HepG2 (cell line): ENCODE results near the gene DNAL4. TPM values are rescaled to one million over a fixed set of nuclear protein-coding genes. Genes with fewer than 3 reads are reported as not detected.
A peak's percentile ranks its signal among the peaks of the same experiment; 100 is the strongest.

Experiments used
- ATAC-seq: fragments of 200-7000 bp; cut with Tn5 transposase; 3 replicates; pipeline ENCODE4 v1.9.1; 2020; ENCODE audit warnings: mild to moderate bottlenecking, moderate library complexity
- BruUV-seq: library from RNA; stranded (reverse); fragments of 400-500 nt; replicated peaks from 2 replicates; lab custom pipeline; 2021; lab: Mats Ljungman, UMichigan
- CTCF ChIA-PET: fragments of 300-600 bp; formaldehyde crosslinking; extraction: SDS; loops from one replicate; lab custom pipeline; 2021; ENCODE audit warnings: low total read pairs, inconsistent platforms, low intra/inter-chr PET ratio; lab: Yijun Ruan, JAX
- POLR2A ChIA-PET: fragments of 350-600 bp; sonication (Branson Sonifier 250); formaldehyde crosslinking; loops from one replicate; lab custom pipeline; 2020; ENCODE audit warnings: antibody characterized with exemption, inconsistent platforms; lab: Yijun Ruan, JAX
- DNase-seq: peaks from one replicate; pipeline ENCODE4 v3.0.0-alpha.2; 2015; ENCODE audit warnings: low spot score
- FAIRE-seq: peaks from 3 replicates; lab custom pipeline; 2011; peaks lifted over from hg19 to GRCh38; lab: Jason Lieb, UNC
- H2AFZ ChIP-seq: one replicate; pipeline ENCODE4 v1.6.1; 2011; ENCODE audit warnings: low read length, inconsistent platforms
- H3K27ac ChIP-seq: fragments of 300-600 bp; 3 replicates; pipeline ENCODE4 v1.8.0; 2011; ENCODE audit warnings: mixed run types, mild to moderate bottlenecking, mixed read lengths, low read length, inconsistent platforms; ENCODE audit not compliant: insufficient read depth; ENCODE audit errors: extremely low read length
- H3K27me3 ChIP-seq, 2 experiments: fragments of 200-600 bp in 1 of 2; 2 replicates in 1 of 2; 3 replicates in 1 of 2; pipeline versions ENCODE4 v1.6.0 to v1.8.0; 2011; ENCODE audit warnings: low read length in 2 of 2, mild to moderate bottlenecking in 2 of 2, moderate library complexity in 2 of 2, inconsistent platforms in 1 of 2; ENCODE audit not compliant: insufficient read depth in 2 of 2, control insufficient read depth in 1 of 2
- H3K36me3 ChIP-seq, 2 experiments: fragments of 200-600 bp in 1 of 2; replicated peaks in 1 of 2; 2 replicates in 1 of 2; 3 replicates in 1 of 2; pipeline versions ENCODE4 v1.5.1 to v1.8.0; 2011; ENCODE audit warnings: low read length in 2 of 2, inconsistent platforms in 1 of 2; ENCODE audit not compliant: insufficient read depth in 2 of 2, control insufficient read depth in 1 of 2
- H3K4me1 ChIP-seq: 2 replicates; pipeline ENCODE4 v1.5.1; 2012; ENCODE audit warnings: low read length, inconsistent platforms; ENCODE audit not compliant: insufficient read depth
- H3K4me2 ChIP-seq: 2 replicates; pipeline ENCODE4 v1.6.0; 2011; ENCODE audit warnings: low read depth, low read length, inconsistent platforms
- H3K4me3 ChIP-seq, 3 experiments: fragments of 200-600 bp in 1 of 3; sonication (generic), shearing (Covaris generic) in 1 of 3; replicated peaks in 1 of 3; 2 replicates each; pipeline ENCODE4 v1.5.1; 2011 to 2016; ENCODE audit warnings: low read length in 3 of 3, inconsistent platforms in 2 of 3, low read depth in 2 of 3, mild to moderate bottlenecking in 2 of 3, control low read depth in 1 of 3, mixed read lengths in 1 of 3; ENCODE audit not compliant: insufficient read depth in 1 of 3
- H3K79me2 ChIP-seq: one replicate; pipeline ENCODE4 v1.6.1; 2011; ENCODE audit warnings: low read length, inconsistent platforms; ENCODE audit not compliant: insufficient read depth
- H3K9ac ChIP-seq: 2 replicates; pipeline ENCODE4 v1.6.0; 2011; ENCODE audit warnings: mild to moderate bottlenecking, low read depth, low read length, inconsistent platforms; ENCODE audit not compliant: insufficient read depth
- H3K9me3 ChIP-seq: 2 replicates; pipeline ENCODE4 v1.5.1; 2012; ENCODE audit warnings: mild to moderate bottlenecking, low read length
- H4K20me1 ChIP-seq: 2 replicates; pipeline ENCODE4 v1.6.0; 2011; ENCODE audit warnings: inconsistent platforms, mild to moderate bottlenecking, low read length, moderate library complexity; ENCODE audit not compliant: insufficient read depth
- DNMT1 ChIP-seq: sonication (generic); formaldehyde crosslinking; IDR thresholded peaks from 2 replicates; pipeline ENCODE4 v1.5.1; 2020; ENCODE audit warnings: mild to moderate bottlenecking, missing genetic modification reagents
- HNF4A ChIP-seq: sonication (generic); formaldehyde crosslinking; IDR thresholded peaks from 2 replicates; pipeline ENCODE4 v1.4.0; 2020; ENCODE audit warnings: missing genetic modification reagents
- NR2F1 ChIP-seq, 2 experiments: fragments of 450-650 bp in 1 of 2; formaldehyde crosslinking in 1 of 2; IDR thresholded peaks; 2 replicates each; pipeline versions ENCODE4 v1.5.0 to v1.6.1; 2016 to 2020; ENCODE audit warnings: mild to moderate bottlenecking in 1 of 2, missing compliant biosample characterization in 1 of 2, missing genetic modification reagents in 1 of 2, moderate library complexity in 1 of 2
- NR2F6 ChIP-seq, 2 experiments: IDR thresholded peaks; 2 replicates each; pipeline ENCODE4 v1.6.1; 2016; ENCODE audit warnings: antibody characterized with exemption in 1 of 2, mild to moderate bottlenecking in 1 of 2
- SALL1 ChIP-seq: sonication (generic); formaldehyde crosslinking; IDR thresholded peaks from 2 replicates; pipeline ENCODE4 v1.8.0; 2022; ENCODE audit warnings: mild to moderate bottlenecking, missing genetic modification reagents
- SMAD1 ChIP-seq: sonication (generic); formaldehyde crosslinking; IDR thresholded peaks from 2 replicates; pipeline ENCODE4 v1.4.0; 2020; ENCODE audit warnings: missing genetic modification reagents, low read depth, mild to moderate bottlenecking, borderline replicate concordance
- SMC3 ChIP-seq: IDR thresholded peaks from 2 replicates; pipeline ENCODE4 v1.6.1; 2011; ENCODE audit warnings: low read length, improper control_type of control experiment
- SOX5 ChIP-seq: IDR thresholded peaks from 2 replicates; pipeline ENCODE4 v1.6.1; 2016; ENCODE audit warnings: borderline replicate concordance
- SP5 ChIP-seq: IDR thresholded peaks from 2 replicates; pipeline ENCODE4 v1.6.1; 2016; ENCODE audit warnings: low read depth, borderline replicate concordance
- ZNF124 ChIP-seq: sonication (generic); formaldehyde crosslinking; IDR thresholded peaks from 2 replicates; pipeline ENCODE4 v1.4.0; 2020; ENCODE audit warnings: missing genetic modification reagents
- ZNF18 ChIP-seq: sonication (generic); formaldehyde crosslinking; IDR thresholded peaks from 2 replicates; pipeline ENCODE4 v1.8.0; 2022; ENCODE audit warnings: mild to moderate bottlenecking, missing genetic modification reagents; ENCODE audit not compliant: insufficient replicate concordance
- ZNF549 ChIP-seq: sonication (generic); formaldehyde crosslinking; IDR thresholded peaks from 2 replicates; pipeline ENCODE4 v1.5.0; 2020; ENCODE audit warnings: missing genetic modification reagents
- ZNF800 ChIP-seq: sonication (generic); formaldehyde crosslinking; IDR thresholded peaks from 2 replicates; pipeline ENCODE4 v1.4.0; 2020; ENCODE audit warnings: missing genetic modification reagents
- ZSCAN25 ChIP-seq: sonication (generic); formaldehyde crosslinking; IDR thresholded peaks from 2 replicates; pipeline ENCODE4 v1.8.0; 2022; ENCODE audit warnings: mild to moderate bottlenecking, missing genetic modification reagents
- WGBS: methylation state at CpG from one replicate; pipeline ENCODE4 v1.1.6; 2017; ENCODE audit warnings: low lambda C conversion rate; 5-methylcytosine and 5-hydroxymethylcytosine counted together
- in situ Hi-C: cut with HindIII; loops from 2 replicates; pipeline ENCODE4 v1.10.0; 2017; ENCODE audit warnings: low pct_unique_long_range_greater_than_20kb; ENCODE audit not compliant: extremely low pct_ligation_motif_present
- intact Hi-C: fragments of 100-400 bp; cut with micrococcal nuclease; formaldehyde crosslinking; loops from one replicate; pipeline ENCODE4 v1.10.0; 2022; ENCODE audit not compliant: unreplicated experiment
- polyA plus RNA-seq, 8 experiments: library from polyadenylated mRNA; depleted of rRNA in 3 of 8; stranded (reverse) in 7 of 8; unstranded in 1 of 8; fragments of >200 nt; fragmentation: Illumina TruSeq in 4 of 8; extraction: Trizol in 4 of 8; gene quantifications; 2 replicates each; pipeline versions ENCODE4 v1.2.1 to v1.2.3, GENCODE V29; 2011 to 2016; ENCODE audit warnings: low read depth in 4 of 8, missing spikeins in 1 of 8, mixed read lengths in 1 of 8; ENCODE audit not compliant: insufficient read depth in 1 of 8
- total RNA-seq, 5 experiments: library from RNA; depleted of rRNA; stranded (reverse); fragments of >200 nt; fragmentation: Illumina TruSeq; extraction: Trizol; gene quantifications; 2 replicates each; pipeline ENCODE4 v1.2.3, GENCODE V29; 2016; ENCODE audit warnings: low read depth in 1 of 5
- TF ChIP-seq, protein P1 (sequence below): sonication (generic); formaldehyde crosslinking; IDR thresholded peaks from 2 replicates; pipeline ENCODE4 v1.9.0; 2022; ENCODE audit warnings: missing genetic modification reagents, mild to moderate bottlenecking, borderline replicate concordance
- TF ChIP-seq, protein P2 (sequence below): sonication (generic); formaldehyde crosslinking; IDR thresholded peaks from 2 replicates; pipeline ENCODE4 v1.4.0; 2020; ENCODE audit warnings: missing genetic modification reagents

The DNAL4 gene
- total and polyA plus RNA-seq, 2 of the 13 experiments (the other 11 are each of a cell fraction or from before 2014, with no cell fraction given), result 8.0 to 10.7 TPM

DNA sequence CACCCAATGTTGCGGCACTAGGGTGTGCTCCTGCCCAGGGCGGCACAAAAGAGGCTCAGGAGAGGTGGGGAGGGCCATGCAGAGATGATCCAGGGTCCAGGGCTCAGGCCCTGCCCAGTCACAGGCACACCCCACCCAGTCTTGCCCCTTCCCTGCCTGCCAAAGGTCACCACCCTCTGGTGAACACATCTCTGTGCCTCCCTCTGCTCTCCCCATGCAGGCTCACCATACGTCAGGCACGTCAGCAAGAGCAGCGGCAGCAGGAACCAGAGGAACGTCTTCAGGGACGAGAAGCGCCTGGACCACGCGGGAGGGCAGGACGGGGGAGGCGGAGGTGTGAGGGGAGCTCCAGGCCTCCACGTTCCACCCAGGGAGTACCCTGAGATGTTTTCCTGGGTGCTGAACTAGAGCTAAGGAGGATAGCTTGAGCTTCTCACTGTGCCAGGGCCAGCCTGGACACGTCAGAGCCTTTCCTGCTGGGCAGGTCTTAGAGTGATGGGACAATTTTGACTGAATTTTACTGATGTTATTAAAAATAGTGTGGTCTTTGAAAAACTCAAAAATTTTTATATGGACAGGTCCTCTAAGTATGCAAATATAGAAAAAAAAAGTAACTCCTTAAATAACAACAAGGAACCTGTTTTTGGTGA, 45.3 kb downstream of the DNAL4 start:
- no peak overlapping the region for H3K9ac ChIP-seq
- DNase-seq (no peak), FAIRE-seq (peak; percentile 43), ATAC-seq (peak; percentile 58)
- peak overlapping the region; percentile 69 for H3K27ac ChIP-seq
- CTCF ChIA-PET, result no interaction called here
- H3K4me2 ChIP-seq, result 0 out of 2 replicates have a peak overlapping the region, but pooled peaks have one; percentile 7
- H2AFZ ChIP-seq, result no peak overlapping the region
- H3K79me2 ChIP-seq, result peaks cover 2% of the 10 kb centered on the region
- intact Hi-C loops (no loop called here), in situ Hi-C loops (no loop called here)
- peaks cover 53% of the 10 kb centered on the region for H3K4me1 ChIP-seq
- no peaks in the 10 kb centered on the region for H3K27me3 ChIP-seq
- peak overlapping the region in 1 of 3 experiments; percentile 13; a peak in 1 of 6 replicates for H3K4me3 ChIP-seq
- POLR2A ChIA-PET, result interaction anchor here (1.1 to 3.7 kb wide), 4 partner anchors 8 to 17 kb away, joined by 3 to 22 read pairs (median 4); no protein-coding TSS in a partner anchor
- 81% methylated on average over 14 of the region's 14 CpGs for WGBS
- peaks cover 37 to 64% of the 10 kb centered on the region in 2 experiments for H3K36me3 ChIP-seq
- BruUV-seq, result no TSS peak
- no peaks in the 10 kb centered on the region for H4K20me1 ChIP-seq
- no peaks in the 10 kb centered on the region for H3K9me3 ChIP-seq
- TF ChIP-seq ZNF124 (CRISPR knock-in tag), result no peak
- TF ChIP-seq, protein P1, sequence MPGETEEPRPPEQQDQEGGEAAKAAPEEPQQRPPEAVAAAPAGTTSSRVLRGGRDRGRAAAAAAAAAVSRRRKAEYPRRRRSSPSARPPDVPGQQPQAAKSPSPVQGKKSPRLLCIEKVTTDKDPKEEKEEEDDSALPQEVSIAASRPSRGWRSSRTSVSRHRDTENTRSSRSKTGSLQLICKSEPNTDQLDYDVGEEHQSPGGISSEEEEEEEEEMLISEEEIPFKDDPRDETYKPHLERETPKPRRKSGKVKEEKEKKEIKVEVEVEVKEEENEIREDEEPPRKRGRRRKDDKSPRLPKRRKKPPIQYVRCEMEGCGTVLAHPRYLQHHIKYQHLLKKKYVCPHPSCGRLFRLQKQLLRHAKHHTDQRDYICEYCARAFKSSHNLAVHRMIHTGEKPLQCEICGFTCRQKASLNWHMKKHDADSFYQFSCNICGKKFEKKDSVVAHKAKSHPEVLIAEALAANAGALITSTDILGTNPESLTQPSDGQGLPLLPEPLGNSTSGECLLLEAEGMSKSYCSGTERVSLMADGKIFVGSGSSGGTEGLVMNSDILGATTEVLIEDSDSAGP (CRISPR knock-in tag), result 0 out of 2 replicates have a peak, but pooled peaks have one; percentile 18
- no peak for TF ChIP-seq SMC3
- TF ChIP-seq ZNF800, result no peak
- TF ChIP-seq ZNF18 (CRISPR knock-in tag), result no peak
- TF ChIP-seq, protein P2, sequence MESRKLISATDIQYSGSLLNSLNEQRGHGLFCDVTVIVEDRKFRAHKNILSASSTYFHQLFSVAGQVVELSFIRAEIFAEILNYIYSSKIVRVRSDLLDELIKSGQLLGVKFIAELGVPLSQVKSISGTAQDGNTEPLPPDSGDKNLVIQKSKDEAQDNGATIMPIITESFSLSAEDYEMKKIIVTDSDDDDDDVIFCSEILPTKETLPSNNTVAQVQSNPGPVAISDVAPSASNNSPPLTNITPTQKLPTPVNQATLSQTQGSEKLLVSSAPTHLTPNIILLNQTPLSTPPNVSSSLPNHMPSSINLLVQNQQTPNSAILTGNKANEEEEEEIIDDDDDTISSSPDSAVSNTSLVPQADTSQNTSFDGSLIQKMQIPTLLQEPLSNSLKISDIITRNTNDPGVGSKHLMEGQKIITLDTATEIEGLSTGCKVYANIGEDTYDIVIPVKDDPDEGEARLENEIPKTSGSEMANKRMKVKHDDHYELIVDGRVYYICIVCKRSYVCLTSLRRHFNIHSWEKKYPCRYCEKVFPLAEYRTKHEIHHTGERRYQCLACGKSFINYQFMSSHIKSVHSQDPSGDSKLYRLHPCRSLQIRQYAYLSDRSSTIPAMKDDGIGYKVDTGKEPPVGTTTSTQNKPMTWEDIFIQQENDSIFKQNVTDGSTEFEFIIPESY, result peak; percentile 54; the same call in 1 of the 2 replicates
- 0 out of 2 replicates have a peak, but pooled peaks have one; percentile 22 for TF ChIP-seq SALL1 (CRISPR knock-in tag)
- TF ChIP-seq NR2F6 (IDR thresholded peaks at IDR 0.05), result 0 out of 2 replicates have a peak, but pooled peaks have one; percentile 23
- peak; percentile 46 for TF ChIP-seq NR2F6 (CRISPR knock-in tag; IDR thresholded peaks at IDR 0.05)
- peak; percentile 61 for TF ChIP-seq HNF4A (CRISPR knock-in tag)
- TF ChIP-seq DNMT1, result no peak
- 0 out of 4 replicates have a peak, but pooled peaks of 1 of the 2 experiments have one; percentile 8 for TF ChIP-seq NR2F1 (CRISPR knock-in tag; IDR thresholded peaks at IDR 0.05)
- no peak for TF ChIP-seq ZNF549 (CRISPR knock-in tag)
- TF ChIP-seq ZSCAN25 (CRISPR knock-in tag), result peak; percentile 80
- no peak for TF ChIP-seq SOX5 (CRISPR knock-in tag)
- TF ChIP-seq SMAD1 (CRISPR knock-in tag), result no peak
- 0 out of 2 replicates have a peak, but pooled peaks have one; percentile 17 for TF ChIP-seq SP5 (CRISPR knock-in tag)
